ENCODE results near the gene CMTM4.

DNA sequence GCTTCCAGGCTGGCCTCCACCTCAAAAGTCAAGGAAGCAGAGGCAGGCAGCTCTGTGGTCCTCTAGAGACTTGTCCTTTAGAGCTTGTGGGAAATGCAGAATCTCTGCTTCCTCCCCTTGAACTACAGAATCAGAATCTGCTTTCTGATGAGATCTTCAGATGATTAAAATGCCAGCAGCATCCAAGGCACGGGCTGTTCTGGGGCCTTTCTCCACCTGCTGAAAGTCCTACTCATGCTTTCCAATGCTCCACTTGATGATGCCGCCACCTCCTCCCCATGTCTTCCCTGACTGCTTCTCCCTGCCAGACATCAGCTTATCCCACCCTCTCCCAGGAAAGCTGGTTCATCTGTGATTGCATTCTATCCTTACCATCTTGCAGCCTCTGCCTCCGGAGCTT, 58.7 kb downstream of the CMTM4 start:
- TF ChIP-seq, protein P1, sequence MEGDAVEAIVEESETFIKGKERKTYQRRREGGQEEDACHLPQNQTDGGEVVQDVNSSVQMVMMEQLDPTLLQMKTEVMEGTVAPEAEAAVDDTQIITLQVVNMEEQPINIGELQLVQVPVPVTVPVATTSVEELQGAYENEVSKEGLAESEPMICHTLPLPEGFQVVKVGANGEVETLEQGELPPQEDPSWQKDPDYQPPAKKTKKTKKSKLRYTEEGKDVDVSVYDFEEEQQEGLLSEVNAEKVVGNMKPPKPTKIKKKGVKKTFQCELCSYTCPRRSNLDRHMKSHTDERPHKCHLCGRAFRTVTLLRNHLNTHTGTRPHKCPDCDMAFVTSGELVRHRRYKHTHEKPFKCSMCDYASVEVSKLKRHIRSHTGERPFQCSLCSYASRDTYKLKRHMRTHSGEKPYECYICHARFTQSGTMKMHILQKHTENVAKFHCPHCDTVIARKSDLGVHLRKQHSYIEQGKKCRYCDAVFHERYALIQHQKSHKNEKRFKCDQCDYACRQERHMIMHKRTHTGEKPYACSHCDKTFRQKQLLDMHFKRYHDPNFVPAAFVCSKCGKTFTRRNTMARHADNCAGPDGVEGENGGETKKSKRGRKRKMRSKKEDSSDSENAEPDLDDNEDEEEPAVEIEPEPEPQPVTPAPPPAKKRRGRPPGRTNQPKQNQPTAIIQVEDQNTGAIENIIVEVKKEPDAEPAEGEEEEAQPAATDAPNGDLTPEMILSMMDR (conservative IDR thresholded peaks at IDR 0.05), result no peak
- TF ChIP-seq ZFX (IDR thresholded peaks at IDR 0.05), result no peak
